K562 (cell line): ENCODE results near the gene PSMB7. TPM values are rescaled to one million over a fixed set of nuclear protein-coding genes. Genes with fewer than 3 reads are reported as not detected.

Experiments used
- ATAC-seq: fragments of 200-7000 bp; cut with Tn5 transposase; 3 replicates; pipeline ENCODE4 v1.9.1; 2020; ENCODE audit warnings: moderate library complexity
- BruUV-seq: library from RNA; stranded (reverse); fragments of 400-500 nt; replicated peaks from 2 replicates; lab custom pipeline; 2021; lab: Mats Ljungman, UMichigan
- CTCF ChIA-PET: fragments of 300-600 bp; formaldehyde crosslinking; extraction: SDS; loops from one replicate; lab custom pipeline; 2021; ENCODE audit warnings: low intra/inter-chr PET ratio; lab: Yijun Ruan, JAX
- POLR2A ChIA-PET: fragments of 300-600, 350-650 bp; sonication (Branson Sonifier 250); formaldehyde crosslinking; extraction: SDS; loops from one replicate; lab custom pipeline; 2021; ENCODE audit warnings: antibody characterized with exemption, inconsistent platforms; lab: Yijun Ruan, JAX
- DNase-seq, 4 experiments: peaks; one replicate each; pipeline versions ENCODE4 v3.0.0 to v3.0.0-alpha.2; 2011 to 2018; ENCODE audit warnings: low spot score in 3 of 4, mixed read lengths in 3 of 4; ENCODE audit errors: extremely low read depth in 1 of 4
- FAIRE-seq: peaks from 2 replicates; lab custom pipeline; 2011; peaks lifted over from hg19 to GRCh38; lab: Jason Lieb, UNC
- H2AFZ ChIP-seq: 2 replicates; pipeline ENCODE4 v1.6.0; 2011; ENCODE audit warnings: low read depth, low read length, control low read depth, inconsistent platforms
- H3K27ac ChIP-seq: fragments of 200-600 bp; 3 replicates; pipeline ENCODE4 v1.8.0; 2011; ENCODE audit warnings: low read depth, mild to moderate bottlenecking, control low read depth, inconsistent platforms, low read length, moderate library complexity, mixed read lengths; ENCODE audit errors: extremely low read depth
- H3K27me3 ChIP-seq, 2 experiments: fragments of 300-600 bp in 1 of 2; 2 replicates in 1 of 2; 3 replicates in 1 of 2; pipeline versions ENCODE4 v1.6.0 to v1.8.0; 2011; ENCODE audit warnings: inconsistent platforms in 2 of 2, low read length in 2 of 2, mild to moderate bottlenecking in 1 of 2, mixed read lengths in 1 of 2, moderate library complexity in 1 of 2; ENCODE audit not compliant: control insufficient read depth in 2 of 2, insufficient read depth in 2 of 2
- H3K36me3 ChIP-seq: fragments of 300-600 bp; 3 replicates; pipeline ENCODE4 v1.8.0; 2011; ENCODE audit warnings: mild to moderate bottlenecking, low read length, inconsistent platforms; ENCODE audit not compliant: control insufficient read depth, insufficient read depth
- H3K4me1 ChIP-seq, 2 experiments: fragments of 200-600 bp in 1 of 2; replicated peaks in 1 of 2; 2 replicates in 1 of 2; 3 replicates in 1 of 2; pipeline versions ENCODE4 v1.5.1 to v1.8.0; 2011; ENCODE audit warnings: inconsistent platforms in 2 of 2, low read length in 2 of 2, mild to moderate bottlenecking in 1 of 2, mixed read lengths in 1 of 2, moderate library complexity in 1 of 2; ENCODE audit not compliant: control insufficient read depth in 2 of 2, insufficient read depth in 2 of 2
- H3K4me2 ChIP-seq: 2 replicates; pipeline ENCODE4 v1.6.1; 2011; ENCODE audit warnings: low read length, control low read depth, inconsistent platforms, mixed read lengths; ENCODE audit not compliant: insufficient read depth
- H3K4me3 ChIP-seq: fragments of 200-600 bp; sonication (generic), shearing (Covaris generic); 2 replicates; pipeline ENCODE4 v1.5.1; 2016; ENCODE audit warnings: control low read depth, inconsistent platforms
- H3K79me2 ChIP-seq: fragments of 200-600 bp; 3 replicates; pipeline ENCODE4 v1.8.0; 2011; ENCODE audit warnings: low read length, inconsistent platforms; ENCODE audit not compliant: control insufficient read depth, insufficient read depth
- H3K9ac ChIP-seq, 2 experiments: 2 replicates each; pipeline versions ENCODE4 v1.6.0 to v1.6.1; 2011; ENCODE audit warnings: low read depth in 2 of 2, low read length in 2 of 2, control low read depth in 1 of 2, inconsistent platforms in 1 of 2, mild to moderate bottlenecking in 1 of 2, mixed read lengths in 1 of 2; ENCODE audit not compliant: insufficient read depth in 1 of 2
- H3K9me1 ChIP-seq: one replicate; pipeline ENCODE4 v1.6.0; 2011; ENCODE audit warnings: inconsistent platforms, mild to moderate bottlenecking, low read length, moderate library complexity; ENCODE audit not compliant: control insufficient read depth, insufficient read depth
- H3K9me3 ChIP-seq: replicated peaks from 2 replicates; pipeline ENCODE4 v1.5.1; 2011; ENCODE audit warnings: low read depth, low read length, inconsistent platforms; ENCODE audit not compliant: control insufficient read depth, insufficient read depth
- H4K20me1 ChIP-seq: replicated peaks from 2 replicates; pipeline ENCODE4 v1.6.1; 2011; ENCODE audit warnings: low read length, inconsistent platforms, mixed read lengths; ENCODE audit not compliant: control insufficient read depth, insufficient read depth
- CREB1 ChIP-seq, 2 experiments: sonication (generic) in 1 of 2; formaldehyde crosslinking in 1 of 2; IDR thresholded peaks; 2 replicates each; pipeline versions ENCODE4 v1.6.1 to v1.8.0; 2012 to 2022; ENCODE audit warnings: inconsistent platforms in 1 of 2, mild to moderate bottlenecking in 1 of 2, missing genetic modification reagents in 1 of 2, moderate library complexity in 1 of 2
- KLF16 ChIP-seq: IDR thresholded peaks from 2 replicates; pipeline ENCODE4 v1.6.1; 2016; ENCODE audit warnings: antibody characterized with exemption
- NR2C1 ChIP-seq, 2 experiments: fragments of 450-650 bp; IDR thresholded peaks; 2 replicates each; pipeline ENCODE4 v1.6.1; 2017; ENCODE audit warnings: mild to moderate bottlenecking in 2 of 2, antibody characterized with exemption in 1 of 2, inconsistent platforms in 1 of 2, missing compliant biosample characterization in 1 of 2, missing genetic modification characterization in 1 of 2
- RAD21 ChIP-seq, 2 experiments: fragments of 250-450 bp in 1 of 2; fragments of 450-650 bp in 1 of 2; sonication (Bioruptor Pico) in 1 of 2; formaldehyde crosslinking in 1 of 2; IDR thresholded peaks in 1 of 2; conservative IDR thresholded peaks in 1 of 2; 2 replicates each; pipeline versions ENCODE4 v1.4.0 to v1.8.0; 2020 to 2022; ENCODE audit warnings: mild to moderate bottlenecking in 2 of 2, moderate library complexity in 1 of 2
- ZNF57 ChIP-seq: fragments of 450-650 bp; formaldehyde crosslinking; IDR thresholded peaks from 2 replicates; pipeline ENCODE4 v1.4.0; 2020; ENCODE audit warnings: mild to moderate bottlenecking, moderate library complexity
- WGBS: fragments of 100-300 bp; shearing (Covaris generic); methylation state at CpG from one replicate; pipeline ENCODE4 v1.1.6; 2016; ENCODE audit warnings: low coverage, mixed read lengths; ENCODE audit not compliant: insufficient coverage; ENCODE audit errors: missing lambda C conversion rate; 5-methylcytosine and 5-hydroxymethylcytosine counted together
- in situ Hi-C: fragments of 300-500 bp; cut with MboI; formaldehyde crosslinking; loops from 4 replicates; pipeline ENCODE4 v1.15.0; 2018; ENCODE audit warnings: inconsistent platforms, mixed read lengths
- intact Hi-C: fragments of 100-400 bp; cut with micrococcal nuclease; formaldehyde crosslinking; loops from 2 replicates; pipeline ENCODE4 v1.14.2; 2022
- polyA plus RNA-seq, 8 experiments: library from polyadenylated mRNA; depleted of rRNA in 4 of 8; stranded (reverse) in 5 of 8; unstranded in 3 of 8; fragments of >200 nt; fragmentation: Nextera tagmentation in 2 of 8; fragmentation: Illumina TruSeq in 1 of 8; extraction: Ambion mirVana in 2 of 8; extraction: Trizol in 1 of 8; gene quantifications; 2 replicates each; pipeline versions ENCODE4 v1.2.1 to v1.2.3, GENCODE V29; 2011 to 2014; ENCODE audit warnings: inconsistent platforms in 1 of 8, missing spikeins in 1 of 8
- total RNA-seq, 7 experiments: library from RNA; depleted of rRNA in 6 of 7; stranded (reverse); fragments of >200 nt in 6 of 7; fragmentation: Illumina TruSeq in 2 of 7; extraction: Trizol in 2 of 7; gene quantifications; 2 replicates each; pipeline versions ENCODE4 v1.2.1 to v1.2.3, GENCODE V29; 2011 to 2021; ENCODE audit warnings: low replicate concordance in 1 of 7
- TF ChIP-seq, protein P1 (sequence below): fragments of 450-650 bp; IDR thresholded peaks from 2 replicates; pipeline ENCODE4 v1.6.1; 2018; ENCODE audit warnings: mild to moderate bottlenecking, low read depth; ENCODE audit not compliant: partially characterized antibody
- TF ChIP-seq, protein P2 (sequence below), 3 experiments: IDR thresholded peaks in 2 of 3; conservative IDR thresholded peaks in 1 of 3; 2 replicates each; pipeline ENCODE4 v1.5.1; 2011 to 2012; ENCODE audit warnings: low read length in 3 of 3, mild to moderate bottlenecking in 3 of 3, control low read depth in 2 of 3, improper control_type of control experiment in 1 of 3, inconsistent platforms in 1 of 3, low read depth in 1 of 3, mixed read lengths in 1 of 3, moderate library complexity in 1 of 3; ENCODE audit not compliant: insufficient read depth in 2 of 3

PSMB7 gene
- total and polyA plus RNA-seq, 9 of the 15 experiments (the other 6 are each of a cell fraction or from before 2014, with no cell fraction given): 321 to 978 (median 407) TPM

DNA sequence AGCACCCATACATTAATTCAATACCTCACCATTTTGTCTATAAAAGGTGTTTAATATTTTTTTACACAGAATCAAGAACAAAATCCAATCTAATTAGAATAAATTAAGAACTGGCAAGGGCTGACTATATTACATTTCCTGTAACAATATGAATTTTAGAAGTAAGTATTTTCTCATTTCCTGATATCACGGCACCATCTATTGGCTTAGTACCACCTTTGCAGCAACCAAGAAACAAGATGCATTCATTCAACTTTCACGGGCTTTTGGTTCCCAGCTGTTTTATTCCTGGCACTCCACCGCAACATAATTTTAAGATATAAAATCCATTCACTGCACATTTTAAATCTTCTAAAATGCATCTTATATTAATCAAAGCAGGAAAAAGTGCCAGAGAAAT is 20.6 kb downstream of the PSMB7 start:
- Histone ChIP-seq H3K36me3 (peaks cover 72% of the 10 kb centered on the region), H3K27me3 (no peaks in the 10 kb centered on the region), H4K20me1 (peaks cover 38% of the 10 kb centered on the region; the same call in 1 of the 2 replicates), H3K9me1 (no peaks in the 10 kb centered on the region), H3K9me3 (no peaks in the 10 kb centered on the region), H3K4me1 (peaks cover 19 to 41% of the 10 kb centered on the region in 2 experiments; a peak in 4 of 5 replicates), H3K4me2 (no peak overlapping the region), H3K79me2 (peaks cover 96% of the 10 kb centered on the region)
- CTCF ChIA-PET: no interaction called here
- intact Hi-C loops (loop anchor here (5.0 kb wide), 1 partner anchor 72 kb away; no protein-coding TSS in a partner anchor), in situ Hi-C loops (no loop called here)
- no TSS peak for BruUV-seq
- ATAC-seq (no peak), DNase-seq (no peak), FAIRE-seq (no peak)
- POLR2A ChIA-PET: interaction anchor here (0.8 to 1.8 kb wide), 5 partner anchors 9 to 161 kb away, joined by 3 to 5 read pairs (median 3); no protein-coding TSS in a partner anchor
- TF ChIP-seq CREB1 (IDR thresholded peaks at IDR 0.05) (no peak), CREB1 (CRISPR knock-in tag; IDR thresholded peaks at IDR 0.05) (no peak), ZNF57 (CRISPR knock-in tag) (no peak), RAD21 (CRISPR knock-in tag; conservative IDR thresholded peaks at IDR 0.05 in 1 of 2, IDR thresholded peaks at IDR 0.05 in 1 of 2) (peak; percentile 12 to 48; a peak in 2 of 4 replicates), NR2C1 (IDR thresholded peaks at IDR 0.05) (no peak), NR2C1 (tag; IDR thresholded peaks at IDR 0.05) (no peak), KLF16 (no peak)
- TF ChIP-seq, protein P1, sequence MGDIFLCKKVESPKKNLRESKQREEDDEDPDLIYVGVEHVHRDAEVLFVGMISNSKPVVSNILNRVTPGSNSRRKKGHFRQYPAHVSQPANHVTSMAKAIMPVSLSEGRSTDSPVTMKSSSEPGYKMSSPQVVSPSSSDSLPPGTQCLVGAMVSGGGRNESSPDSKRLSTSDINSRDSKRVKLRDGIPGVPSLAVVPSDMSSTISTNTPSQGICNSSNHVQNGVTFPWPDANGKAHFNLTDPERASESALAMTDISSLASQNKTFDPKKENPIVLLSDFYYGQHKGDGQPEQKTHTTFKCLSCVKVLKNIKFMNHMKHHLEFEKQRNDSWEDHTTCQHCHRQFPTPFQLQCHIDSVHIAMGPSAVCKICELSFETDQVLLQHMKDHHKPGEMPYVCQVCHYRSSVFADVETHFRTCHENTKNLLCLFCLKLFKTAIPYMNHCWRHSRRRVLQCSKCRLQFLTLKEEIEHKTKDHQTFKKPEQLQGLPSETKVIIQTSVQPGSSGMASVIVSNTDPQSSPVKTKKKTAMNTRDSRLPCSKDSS: no peak
- TF ChIP-seq, protein P2, sequence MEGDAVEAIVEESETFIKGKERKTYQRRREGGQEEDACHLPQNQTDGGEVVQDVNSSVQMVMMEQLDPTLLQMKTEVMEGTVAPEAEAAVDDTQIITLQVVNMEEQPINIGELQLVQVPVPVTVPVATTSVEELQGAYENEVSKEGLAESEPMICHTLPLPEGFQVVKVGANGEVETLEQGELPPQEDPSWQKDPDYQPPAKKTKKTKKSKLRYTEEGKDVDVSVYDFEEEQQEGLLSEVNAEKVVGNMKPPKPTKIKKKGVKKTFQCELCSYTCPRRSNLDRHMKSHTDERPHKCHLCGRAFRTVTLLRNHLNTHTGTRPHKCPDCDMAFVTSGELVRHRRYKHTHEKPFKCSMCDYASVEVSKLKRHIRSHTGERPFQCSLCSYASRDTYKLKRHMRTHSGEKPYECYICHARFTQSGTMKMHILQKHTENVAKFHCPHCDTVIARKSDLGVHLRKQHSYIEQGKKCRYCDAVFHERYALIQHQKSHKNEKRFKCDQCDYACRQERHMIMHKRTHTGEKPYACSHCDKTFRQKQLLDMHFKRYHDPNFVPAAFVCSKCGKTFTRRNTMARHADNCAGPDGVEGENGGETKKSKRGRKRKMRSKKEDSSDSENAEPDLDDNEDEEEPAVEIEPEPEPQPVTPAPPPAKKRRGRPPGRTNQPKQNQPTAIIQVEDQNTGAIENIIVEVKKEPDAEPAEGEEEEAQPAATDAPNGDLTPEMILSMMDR (IDR thresholded peaks at IDR 0.05 in 2 of 3, conservative IDR thresholded peaks at IDR 0.05 in 1 of 3; ENCODE audit: insufficient read depth in 2 of 3, low read depth in 1 of 3, low read length in 3 of 3): peak in 2 of 3 experiments; percentile 21 to 34; a peak in 2 of 6 replicates
- TF ChIP-seq, all 486 proteins: peak for 2
- Histone ChIP-seq H2AFZ (no peak overlapping the region), H3K27ac (no peak overlapping the region), H3K4me3 (no peak overlapping the region), H3K9ac (no peak overlapping the region)
- WGBS: 72% methylated on average over 3 of the region's 3 CpGs
